Colonic mucosa (tissue), 4 donors: ENCODE results near the gene EGFLAM. TPM values are rescaled to one million over a fixed set of nuclear protein-coding genes. Genes with fewer than 3 reads are reported as not detected.

Experiments
- DNase-seq: peaks from one replicate; pipeline ENCODE4 v3.0.0-alpha.2; 2020
- H3K27ac ChIP-seq: fragments of 200-600 bp; one replicate; pipeline ENCODE4 v1.8.0; 2021
- H3K27me3 ChIP-seq: fragments of 200-600 bp; one replicate; pipeline ENCODE4 v1.8.0; 2021
- H3K36me3 ChIP-seq: fragments of 200-600 bp; one replicate; pipeline ENCODE4 v1.8.0; 2021
- H3K4me1 ChIP-seq: fragments of 200-600 bp; one replicate; pipeline ENCODE4 v1.8.0; 2021; ENCODE audit warnings: mild to moderate bottlenecking
- H3K4me3 ChIP-seq: fragments of 200-600 bp; one replicate; pipeline ENCODE4 v1.8.0; 2021
- H3K9ac ChIP-seq, 2 donors: one replicate each; pipeline ENCODE4 v1.7.0; 2013; ENCODE audit warnings: control low read depth in 2 of 2, low read depth in 2 of 2, low read length in 2 of 2
- H3K9me3 ChIP-seq: fragments of 200-600 bp; one replicate; pipeline ENCODE4 v1.8.0; 2021
- CTCF ChIP-seq: fragments of 200-600 bp; IDR thresholded peaks from one replicate; pipeline ENCODE4 v1.8.0; 2022; ENCODE audit warnings: antibody characterized with exemption, mild to moderate bottlenecking
- intact Hi-C: fragments of 100-400 bp; cut with DNase I; formaldehyde crosslinking; loops from one replicate; pipeline ENCODE4 v1.14.1; 2022
- total RNA-seq, 2 donors: library from RNA; stranded (reverse); fragmentation: NEBNext Ultra II Directional in 1 of 2; extraction: Animal tissue kit (Norgen Biotek cat#: 25700) in 1 of 2; gene quantifications; one replicate each; pipeline ENCODE4 v1.2.1, GENCODE V29; 2021
- donor health status: healthy.
- donor health status: DM: no; HTN: no; CAD: no.
- donor health status: DM: no; HTN: no; CAD: no.

Gene EGFLAM
- total RNA-seq, 2 donors from 2014 or later: 0.40 to 2.0 TPM

GRCh38 chr5:38241655-38242054, 16.7 kb upstream of the EGFLAM start:
- H3K9me3 ChIP-seq: no peaks in the 10 kb centered on the region
- DNase-seq: no peak
- H3K4me3 ChIP-seq: no peak overlapping the region
- intact Hi-C loops: no loop called here
- no peak overlapping the region for H3K9ac ChIP-seq
- TF ChIP-seq CTCF: no peak
- H3K27me3 ChIP-seq: no peaks in the 10 kb centered on the region
- H3K36me3 ChIP-seq: no peaks in the 10 kb centered on the region
- H3K4me1 ChIP-seq: no peaks in the 10 kb centered on the region
- H3K27ac ChIP-seq: no peak overlapping the region

- no peaks in the 10 kb centered on the region for H3K9me3 ChIP-seq
- DNase-seq: no peak
- intact Hi-C loops: no loop called here
Observed at GRCh38 chr5:38245307-38245706, 13.1 kb upstream of the EGFLAM start.

GRCh38 chr5:38249301-38249700, 9.1 kb upstream of the EGFLAM start:
- no peaks in the 10 kb centered on the region for H3K4me1 ChIP-seq
- no peaks in the 10 kb centered on the region for H3K27me3 ChIP-seq
- intact Hi-C loops: no loop called here
- no peak for DNase-seq
- H3K36me3 ChIP-seq: no peaks in the 10 kb centered on the region
- no peak overlapping the region for H3K27ac ChIP-seq
- no peak for TF ChIP-seq CTCF
- no peaks in the 10 kb centered on the region for H3K9me3 ChIP-seq
- H3K4me3 ChIP-seq: no peak overlapping the region
- H3K9ac ChIP-seq: no peak overlapping the region

More at GRCh38 chr5:38245307-38245706, 13.1 kb upstream of the EGFLAM start:
- Histone ChIP-seq H3K27ac (no peak overlapping the region), H3K27me3 (no peaks in the 10 kb centered on the region), H3K9ac (no peak overlapping the region), H3K4me1 (no peaks in the 10 kb centered on the region), H3K4me3 (no peak overlapping the region), H3K36me3 (no peaks in the 10 kb centered on the region)
- TF ChIP-seq CTCF: no peak

GRCh38 chr5:38249812-38250211, 8.5 kb upstream of the EGFLAM start:
- no peak overlapping the region for H3K4me3 ChIP-seq
- intact Hi-C loops: no loop called here
- no peaks in the 10 kb centered on the region for H3K27me3 ChIP-seq
- H3K27ac ChIP-seq: no peak overlapping the region
- no peak overlapping the region for H3K9ac ChIP-seq
- no peaks in the 10 kb centered on the region for H3K36me3 ChIP-seq
- H3K4me1 ChIP-seq: no peaks in the 10 kb centered on the region
- no peak for DNase-seq
- TF ChIP-seq CTCF: no peak
- H3K9me3 ChIP-seq: no peaks in the 10 kb centered on the region

DNA sequence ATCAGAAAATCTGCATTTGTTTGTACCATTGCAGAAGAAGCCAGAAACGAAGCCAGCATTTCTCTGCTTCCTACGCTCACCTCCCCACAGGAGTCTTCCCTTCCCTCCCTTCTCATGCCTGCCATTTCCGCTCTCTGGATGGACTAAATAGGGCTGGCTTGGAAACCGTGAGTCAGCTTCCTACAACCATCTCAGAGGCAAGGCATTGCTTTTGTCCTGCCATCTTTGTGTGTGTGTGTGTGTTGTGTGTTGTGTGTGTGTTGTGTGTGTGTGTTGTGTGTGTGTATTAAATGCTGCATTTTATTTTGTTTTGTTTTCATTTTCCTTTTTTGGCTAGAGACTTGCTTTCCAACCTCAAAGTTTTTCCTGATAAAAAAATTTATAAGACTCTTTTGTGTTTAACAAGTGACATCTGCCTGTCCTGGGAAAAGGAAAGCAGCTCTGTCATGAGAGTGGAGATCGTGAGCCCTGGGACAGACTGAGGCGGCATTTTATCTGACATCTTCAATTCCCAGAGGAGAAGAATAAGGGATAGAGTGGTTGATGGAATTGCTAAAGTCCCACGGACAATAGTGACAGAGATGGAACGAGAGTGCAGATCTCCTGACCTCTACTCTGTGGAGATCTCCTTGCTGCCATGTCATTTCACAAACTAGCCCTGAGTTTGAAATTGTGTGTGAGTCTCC, 7.5 kb upstream of the EGFLAM start:
- no peaks in the 10 kb centered on the region for H3K27me3 ChIP-seq
- H3K9ac ChIP-seq: no peak overlapping the region
- no peaks in the 10 kb centered on the region for H3K9me3 ChIP-seq
- DNase-seq: no peak
- H3K4me3 ChIP-seq: no peak overlapping the region
- intact Hi-C loops: no loop called here
- TF ChIP-seq CTCF: no peak
- no peaks in the 10 kb centered on the region for H3K36me3 ChIP-seq
- no peak overlapping the region for H3K27ac ChIP-seq
- H3K4me1 ChIP-seq: no peaks in the 10 kb centered on the region
